NCI-H2029 treated with DMSO at 0.1 percent for 48 hours (cell line): ENCODE results near the gene ZNF438.
"Not testable (repeated sequence)": the region's sequence is repeated elsewhere in the genome, so short reads cannot be mapped to it uniquely, and the experiment has no call there.

Experiments
- DNase-seq: peaks from one replicate; lab custom pipeline; 2025; lab: John Stamatoyannopoulos, UW

Gene ZNF438

GRCh38 chr10:30803058-30803457, 228.6 kb downstream of the ZNF438 start:
- DNase-seq, result no peak

- DNase-seq, result no peak
Measured at GRCh38 chr10:30800368-30800767, 231.3 kb downstream of the ZNF438 start.

GRCh38 chr10:30798646-30799185, 232.9 kb downstream of the ZNF438 start:
- DNase-seq, result no peak

- not testable (repeated sequence) for DNase-seq
Measured at GRCh38 chr10:30795024-30795423, 236.6 kb downstream of the ZNF438 start.
